GM12865 (cell line): ENCODE measurements around the gene ADTRP.
"Not testable (repeated sequence)": the region's sequence is repeated elsewhere in the genome, so short reads cannot be mapped to it uniquely, and the experiment has no call there.

ENCODE experiments used
- DNase-seq: peaks from one replicate; pipeline ENCODE4 v3.0.0; 2010; ENCODE audit warnings: low read depth
- H3K4me3 ChIP-seq: 2 replicates; pipeline ENCODE4 v1.5.1; 2011; ENCODE audit warnings: mild to moderate bottlenecking, low read depth, low read length, control low read depth
- TF ChIP-seq, protein P1 (sequence below): IDR thresholded peaks from 2 replicates; pipeline ENCODE4 v1.5.1; 2011; ENCODE audit warnings: low read length, control low read depth, low read depth, inconsistent platforms; ENCODE audit not compliant: insufficient read depth; ENCODE audit errors: missing control alignments

ADTRP gene

DNA sequence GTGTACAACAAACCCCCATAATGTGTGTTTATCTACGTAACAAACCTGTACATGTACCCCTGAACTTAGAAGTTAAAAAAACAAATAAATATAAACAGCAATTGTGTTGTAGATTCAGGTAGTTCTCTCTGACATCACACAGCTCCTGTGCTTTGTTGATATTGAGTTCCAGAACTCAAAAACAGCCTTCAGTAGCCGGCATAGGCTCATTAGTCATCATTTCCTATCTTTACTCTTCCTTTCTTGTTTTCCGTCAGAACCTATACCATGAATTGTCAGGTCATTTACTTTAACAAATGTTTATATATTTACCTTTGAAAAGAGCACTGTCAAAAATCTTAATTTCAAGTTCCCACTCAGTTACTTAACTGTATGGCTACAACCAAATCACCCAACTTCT, 88.8 kb downstream of the ADTRP start:
- no peak for DNase-seq
- TF ChIP-seq, protein P1, sequence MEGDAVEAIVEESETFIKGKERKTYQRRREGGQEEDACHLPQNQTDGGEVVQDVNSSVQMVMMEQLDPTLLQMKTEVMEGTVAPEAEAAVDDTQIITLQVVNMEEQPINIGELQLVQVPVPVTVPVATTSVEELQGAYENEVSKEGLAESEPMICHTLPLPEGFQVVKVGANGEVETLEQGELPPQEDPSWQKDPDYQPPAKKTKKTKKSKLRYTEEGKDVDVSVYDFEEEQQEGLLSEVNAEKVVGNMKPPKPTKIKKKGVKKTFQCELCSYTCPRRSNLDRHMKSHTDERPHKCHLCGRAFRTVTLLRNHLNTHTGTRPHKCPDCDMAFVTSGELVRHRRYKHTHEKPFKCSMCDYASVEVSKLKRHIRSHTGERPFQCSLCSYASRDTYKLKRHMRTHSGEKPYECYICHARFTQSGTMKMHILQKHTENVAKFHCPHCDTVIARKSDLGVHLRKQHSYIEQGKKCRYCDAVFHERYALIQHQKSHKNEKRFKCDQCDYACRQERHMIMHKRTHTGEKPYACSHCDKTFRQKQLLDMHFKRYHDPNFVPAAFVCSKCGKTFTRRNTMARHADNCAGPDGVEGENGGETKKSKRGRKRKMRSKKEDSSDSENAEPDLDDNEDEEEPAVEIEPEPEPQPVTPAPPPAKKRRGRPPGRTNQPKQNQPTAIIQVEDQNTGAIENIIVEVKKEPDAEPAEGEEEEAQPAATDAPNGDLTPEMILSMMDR, result no peak
- H3K4me3 ChIP-seq, result no peak overlapping the region

DNA sequence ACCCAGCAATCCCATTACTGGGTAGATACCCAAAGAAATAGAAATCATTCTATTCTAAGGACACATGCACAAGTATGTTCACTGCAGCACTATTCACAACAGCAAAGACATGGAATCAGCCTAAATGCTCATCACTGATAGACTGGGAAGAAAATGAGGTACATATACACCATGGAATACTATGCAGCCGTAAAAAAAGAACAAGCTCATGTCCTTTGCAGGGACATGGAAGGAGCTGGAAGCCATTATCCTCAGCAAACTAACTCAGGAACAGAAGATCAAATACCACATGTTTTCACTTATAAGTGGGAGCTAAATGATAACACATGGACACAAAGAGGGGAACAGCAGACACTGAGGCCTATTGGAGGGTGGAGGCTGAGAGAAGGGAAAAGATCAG, 89.2 kb downstream of the ADTRP start:
- H3K4me3 ChIP-seq, DNase-seq: not testable (repeated sequence)

DNA sequence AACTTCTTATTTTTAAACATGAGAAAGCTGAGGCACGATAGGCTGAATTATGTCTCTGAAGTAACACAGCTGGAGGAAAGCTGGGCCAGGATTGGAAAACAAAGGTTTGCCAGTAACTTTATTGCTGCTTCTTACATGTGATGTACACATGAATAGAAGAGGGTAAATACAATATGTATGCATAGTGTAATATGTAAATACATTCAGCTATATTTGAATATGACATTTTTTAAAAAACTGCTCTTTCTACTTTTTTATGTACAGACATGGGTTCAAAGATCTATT, 90.2 kb downstream of the ADTRP start:
- no peak overlapping the region for H3K4me3 ChIP-seq
- TF ChIP-seq, protein P1, result no peak

DNA sequence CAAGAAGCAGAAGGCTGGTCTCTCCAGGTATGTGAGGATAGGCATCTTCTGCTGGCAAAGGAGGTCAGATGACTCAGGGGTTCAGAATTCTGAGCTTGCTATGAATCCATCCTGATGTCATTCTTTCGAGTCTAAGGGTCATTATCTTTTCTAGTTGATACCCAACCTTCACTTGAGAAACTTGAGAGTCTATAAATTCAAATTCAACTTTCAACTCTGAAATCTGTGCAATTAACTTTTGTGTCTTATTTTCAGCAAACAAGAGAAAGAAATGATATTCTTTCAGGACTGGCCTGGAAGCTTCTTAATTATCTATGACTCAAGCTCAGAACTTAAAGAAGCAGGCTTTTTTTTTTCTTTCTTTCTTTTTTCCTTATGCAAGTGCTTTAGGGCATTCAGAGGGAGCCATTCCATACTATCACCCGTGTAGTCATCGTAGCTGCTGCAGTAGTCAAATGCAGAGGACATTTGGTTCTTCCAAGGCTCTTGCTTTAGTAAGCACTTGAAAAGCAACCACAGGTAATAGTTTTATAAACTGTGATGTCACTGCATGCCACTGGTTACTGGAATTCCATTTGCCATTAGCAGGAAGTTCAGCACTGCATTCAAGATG, 93.0 kb downstream of the ADTRP start:
- TF ChIP-seq, protein P1, result no peak
- no peak for DNase-seq
- no peak overlapping the region for H3K4me3 ChIP-seq

More for the DNA sequence above, 90.2 kb downstream of the ADTRP start:
- no peak for DNase-seq

DNA sequence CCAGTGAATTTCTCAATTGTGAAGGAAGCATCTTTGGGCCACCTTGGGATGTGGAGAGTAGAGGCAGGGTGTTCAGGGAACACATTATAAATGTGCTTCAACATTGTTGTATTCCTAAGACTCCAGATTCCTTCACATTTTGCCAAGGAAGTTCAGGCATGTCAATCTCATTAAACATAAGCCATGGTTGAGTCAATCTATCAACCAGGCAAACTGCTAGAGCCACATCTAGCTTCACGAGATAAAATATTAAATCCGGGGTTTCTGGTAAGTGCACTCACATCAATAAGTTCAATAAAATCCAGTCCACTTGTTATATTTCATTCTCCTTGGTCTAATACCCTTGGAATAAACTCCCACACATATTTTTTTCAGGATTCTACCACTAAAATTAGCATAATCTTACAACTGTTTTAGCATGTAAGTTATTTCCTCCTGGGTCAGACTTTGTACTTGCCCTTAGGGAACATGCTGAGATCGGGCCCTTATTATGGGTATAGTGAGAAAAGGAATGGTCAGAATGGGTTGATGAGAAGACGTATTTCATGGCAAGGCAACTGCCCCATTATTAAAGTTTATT, 93.6 kb downstream of the ADTRP start:
- DNase-seq, result no peak
- H3K4me3 ChIP-seq, result no peak overlapping the region
- TF ChIP-seq, protein P1, result no peak

DNA sequence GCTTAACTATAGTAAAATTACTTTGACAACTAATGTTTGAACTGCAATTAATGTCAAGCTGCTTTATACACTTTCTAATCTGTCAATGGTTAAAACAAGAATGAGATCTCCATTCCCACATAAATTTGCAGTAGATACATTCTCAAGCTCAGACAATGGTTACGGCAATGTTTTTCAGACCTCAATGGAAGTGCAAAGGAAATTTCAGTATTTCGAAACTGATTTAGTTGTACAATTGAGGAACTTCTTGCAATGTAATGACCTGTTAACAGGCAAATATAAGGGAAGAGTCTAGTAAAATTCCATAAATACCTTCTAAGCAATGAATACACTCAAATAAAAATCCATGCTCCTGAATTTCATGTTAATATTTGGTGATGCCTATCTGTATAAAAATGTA, 94.7 kb downstream of the ADTRP start:
- no peak for DNase-seq
- no peak overlapping the region for H3K4me3 ChIP-seq
- TF ChIP-seq, protein P1, result no peak

DNA sequence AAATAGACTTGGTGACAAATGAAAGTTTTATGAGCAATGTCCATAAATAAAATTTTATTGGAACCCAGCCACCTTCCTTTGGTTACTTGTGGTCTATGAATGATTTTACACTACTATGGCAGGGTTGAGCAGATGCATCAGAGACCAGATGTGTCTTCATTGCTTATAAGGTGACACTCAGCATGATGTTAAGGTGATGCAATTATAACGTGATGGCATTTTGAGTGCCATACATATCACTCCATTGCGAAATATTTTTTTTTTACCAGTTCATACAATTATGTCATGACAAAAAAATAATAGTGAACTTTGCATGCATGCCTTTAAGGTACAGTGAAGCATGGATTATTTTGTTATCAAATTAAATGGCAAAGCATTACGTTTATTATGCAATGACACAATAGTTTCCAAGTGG, 96.0 kb downstream of the ADTRP start:
- no peak for DNase-seq
- TF ChIP-seq, protein P1, result no peak
- H3K4me3 ChIP-seq, result no peak overlapping the region

DNA sequence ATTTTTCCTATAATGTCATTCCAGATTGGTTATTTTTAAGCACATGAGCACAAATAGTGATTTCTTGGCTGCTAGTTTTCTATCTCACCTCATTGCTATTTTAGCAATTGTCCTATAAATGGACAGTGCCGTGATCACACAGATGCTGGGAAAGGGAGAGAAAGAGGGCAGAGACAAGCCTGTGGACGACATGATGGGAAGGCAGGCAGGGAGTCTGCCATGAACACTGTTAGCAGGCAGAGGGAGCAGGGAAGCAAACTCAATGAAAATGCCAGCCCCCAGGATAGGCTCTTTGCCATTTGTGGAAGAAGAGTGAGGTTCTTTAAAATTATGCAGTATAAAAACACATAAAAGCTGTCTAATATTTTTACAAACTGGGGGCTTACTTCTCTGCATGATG, 96.8 kb downstream of the ADTRP start:
- no peak overlapping the region for H3K4me3 ChIP-seq
- TF ChIP-seq, protein P1, result no peak

More for the DNA sequence above, 96.8 kb downstream of the ADTRP start:
- DNase-seq, result no peak
